GM21619 (cell line): ENCODE data around the gene PTPRN2.

Experiments used
- ATAC-seq: cut with Tn5 transposase; IDR thresholded peaks from one replicate; pipeline ENCODE4 v1.9.1; 2021; ENCODE audit not compliant: unreplicated experiment

The PTPRN2 gene

GRCh38 chr7:158247758-158248487 lies 339.7 kb downstream of the PTPRN2 start:
- ATAC-seq = no peak

GRCh38 chr7:158246960-158247673 lies 340.5 kb downstream of the PTPRN2 start:
- ATAC-seq = no peak

GRCh38 chr7:158246272-158246959 lies 341.2 kb downstream of the PTPRN2 start:
- no peak for ATAC-seq

- no peak for ATAC-seq
These were observed 341.9 kb downstream of the PTPRN2 start for GRCh38 chr7:158245724-158246041.

- ATAC-seq = no peak
These were observed 342.5 kb downstream of the PTPRN2 start for GRCh38 chr7:158244873-158245723.

- no peak for ATAC-seq
These were observed 343.2 kb downstream of the PTPRN2 start for GRCh38 chr7:158244430-158244829.

GRCh38 chr7:158241919-158242318 lies 345.7 kb downstream of the PTPRN2 start:
- ATAC-seq = no peak

GRCh38 chr7:158240801-158241200 lies 346.8 kb downstream of the PTPRN2 start:
- no peak for ATAC-seq

GRCh38 chr7:158239290-158239981 lies 348.2 kb downstream of the PTPRN2 start:
- ATAC-seq = no peak

GRCh38 chr7:158238616-158239289 lies 348.9 kb downstream of the PTPRN2 start:
- ATAC-seq = no peak

- ATAC-seq = no peak
These were observed 349.8 kb downstream of the PTPRN2 start for GRCh38 chr7:158237672-158238335.

- no peak for ATAC-seq
These were observed 351.2 kb downstream of the PTPRN2 start for GRCh38 chr7:158236400-158236799.

- no peak for ATAC-seq
These were observed 351.8 kb downstream of the PTPRN2 start for GRCh38 chr7:158235862-158236261.

GRCh38 chr7:158229945-158230344 lies 357.7 kb downstream of the PTPRN2 start:
- ATAC-seq = no peak

GRCh38 chr7:158228986-158229385 lies 358.6 kb downstream of the PTPRN2 start:
- ATAC-seq = no peak

GRCh38 chr7:158228131-158228530 lies 359.5 kb downstream of the PTPRN2 start:
- no peak for ATAC-seq

GRCh38 chr7:158227258-158227984 lies 360.2 kb downstream of the PTPRN2 start:
- no peak for ATAC-seq

- ATAC-seq = no peak
These were observed 371.4 kb downstream of the PTPRN2 start for GRCh38 chr7:158216198-158216597.

- no peak for ATAC-seq
These were observed 378.2 kb downstream of the PTPRN2 start for GRCh38 chr7:158209435-158209834.
